AG04449 (cell line): ENCODE results near the gene GUCY2D.

Experiments used
- CTCF ChIA-PET: fragments of 350-600 bp; formaldehyde crosslinking; extraction: SDS; loops from one replicate; lab custom pipeline; 2021; ENCODE audit warnings: antibody characterized with exemption; lab: Yijun Ruan, JAX
- POLR2A ChIA-PET: fragments of 400-600, 350-600 bp; formaldehyde crosslinking; extraction: SDS; loops from one replicate; lab custom pipeline; 2020; ENCODE audit warnings: antibody characterized with exemption, inconsistent platforms; lab: Yijun Ruan, JAX
- DNase-seq: peaks from one replicate; pipeline ENCODE4 v3.0.0-alpha.2; 2010; ENCODE audit warnings: low read depth, low spot score
- H3K4me3 ChIP-seq: 2 replicates; pipeline ENCODE4 v1.5.1; 2011; ENCODE audit warnings: low read depth, mild to moderate bottlenecking, control low read depth, low read length
- CTCF ChIP-seq: IDR thresholded peaks from one replicate; pipeline ENCODE4 v1.5.1; 2011; ENCODE audit warnings: mild to moderate bottlenecking, moderate library complexity, low read length, control low read depth, inconsistent platforms; ENCODE audit not compliant: insufficient read depth; ENCODE audit errors: missing control alignments

Gene GUCY2D

GRCh38 chr17:8005357-8005756, 2.9 kb downstream of the GUCY2D start:
- DNase-seq = no peak
- no peak for TF ChIP-seq CTCF
- CTCF ChIA-PET = interaction anchor here (0.8 to 5.3 kb wide), 8 partner anchors 8 to 262 kb away, joined by 3 to 109 read pairs (median 5); no protein-coding TSS in a partner anchor
- POLR2A ChIA-PET = interaction anchor here (0.7 kb wide), 1 partner anchor 8 kb away, joined by 4 read pairs; no protein-coding TSS in a partner anchor
- H3K4me3 ChIP-seq = no peak overlapping the region

- POLR2A ChIA-PET = interaction anchor here (0.7 kb wide), 1 partner anchor 9 kb away, joined by 4 read pairs; no protein-coding TSS in a partner anchor
- no peak for TF ChIP-seq CTCF
- CTCF ChIA-PET = interaction anchor here (1.0 to 5.3 kb wide), 6 partner anchors 9 to 87 kb away, joined by 3 to 109 read pairs (median 5); no protein-coding TSS in a partner anchor
- no peak for DNase-seq
- no peak overlapping the region for H3K4me3 ChIP-seq
Measured at GRCh38 chr17:8005967-8006730, 3.7 kb downstream of the GUCY2D start.

- no peak for TF ChIP-seq CTCF
- no peak overlapping the region for H3K4me3 ChIP-seq
- ChIA-PET POLR2A (no interaction called here), CTCF (interaction anchor here (1.0 to 1.3 kb wide), 3 partner anchors 10 to 86 kb away, joined by 3 to 4 read pairs (median 3); no protein-coding TSS in a partner anchor)
- no peak for DNase-seq
Measured at GRCh38 chr17:8006836-8007680, 4.6 kb downstream of the GUCY2D start.

GRCh38 chr17:8007836-8008235, 5.4 kb downstream of the GUCY2D start:
- no peak overlapping the region for H3K4me3 ChIP-seq
- no peak for TF ChIP-seq CTCF
- CTCF ChIA-PET = interaction anchor here (1.1 to 5.6 kb wide), 3 partner anchors 9 to 16 kb away, joined by 3 to 34 read pairs (median 4); no protein-coding TSS in a partner anchor
- POLR2A ChIA-PET = no interaction called here
- DNase-seq = no peak

- no peak overlapping the region for H3K4me3 ChIP-seq
- ChIA-PET POLR2A (no interaction called here), CTCF (interaction anchor here (1.1 to 5.6 kb wide), 3 partner anchors 21 to 45 kb away, joined by 3 to 34 read pairs (median 5); no protein-coding TSS in a partner anchor)
- DNase-seq = no peak
- TF ChIP-seq CTCF = no peak
Measured at GRCh38 chr17:8012045-8012580, 9.7 kb downstream of the GUCY2D start.
